NCI-H1105 treated with DMSO at 0.1 percent for 48 hours (cell line): Measurements from ENCODE around the gene PCDHGB6.
A peak's percentile ranks its signal among the peaks of the same experiment; 100 is the strongest.
"Not testable (repeated sequence)": the region's sequence is repeated elsewhere in the genome, so short reads cannot be mapped to it uniquely, and the experiment has no call there.

ENCODE experiments used
- DNase-seq: peaks from one replicate; lab custom pipeline; 2025; lab: John Stamatoyannopoulos, UW

PCDHGB6 gene

DNA sequence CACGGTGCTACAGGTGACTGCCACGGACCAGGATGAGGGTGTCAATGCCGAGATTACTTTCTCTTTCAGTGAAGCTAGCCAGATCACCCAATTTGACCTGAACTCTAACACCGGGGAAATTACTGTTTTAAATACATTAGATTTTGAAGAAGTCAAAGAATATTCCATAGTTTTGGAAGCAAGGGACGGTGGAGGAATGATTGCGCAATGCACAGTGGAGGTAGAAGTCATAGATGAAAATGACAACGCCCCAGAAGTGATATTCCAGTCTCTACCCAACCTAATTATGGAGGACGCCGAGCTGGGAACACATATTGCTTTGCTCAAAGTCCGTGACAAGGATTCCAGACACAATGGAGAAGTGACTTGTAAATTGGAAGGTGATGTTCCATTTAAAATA lies 19.2 kb upstream of the PCDHGB6 start:
- no peak for DNase-seq

DNA sequence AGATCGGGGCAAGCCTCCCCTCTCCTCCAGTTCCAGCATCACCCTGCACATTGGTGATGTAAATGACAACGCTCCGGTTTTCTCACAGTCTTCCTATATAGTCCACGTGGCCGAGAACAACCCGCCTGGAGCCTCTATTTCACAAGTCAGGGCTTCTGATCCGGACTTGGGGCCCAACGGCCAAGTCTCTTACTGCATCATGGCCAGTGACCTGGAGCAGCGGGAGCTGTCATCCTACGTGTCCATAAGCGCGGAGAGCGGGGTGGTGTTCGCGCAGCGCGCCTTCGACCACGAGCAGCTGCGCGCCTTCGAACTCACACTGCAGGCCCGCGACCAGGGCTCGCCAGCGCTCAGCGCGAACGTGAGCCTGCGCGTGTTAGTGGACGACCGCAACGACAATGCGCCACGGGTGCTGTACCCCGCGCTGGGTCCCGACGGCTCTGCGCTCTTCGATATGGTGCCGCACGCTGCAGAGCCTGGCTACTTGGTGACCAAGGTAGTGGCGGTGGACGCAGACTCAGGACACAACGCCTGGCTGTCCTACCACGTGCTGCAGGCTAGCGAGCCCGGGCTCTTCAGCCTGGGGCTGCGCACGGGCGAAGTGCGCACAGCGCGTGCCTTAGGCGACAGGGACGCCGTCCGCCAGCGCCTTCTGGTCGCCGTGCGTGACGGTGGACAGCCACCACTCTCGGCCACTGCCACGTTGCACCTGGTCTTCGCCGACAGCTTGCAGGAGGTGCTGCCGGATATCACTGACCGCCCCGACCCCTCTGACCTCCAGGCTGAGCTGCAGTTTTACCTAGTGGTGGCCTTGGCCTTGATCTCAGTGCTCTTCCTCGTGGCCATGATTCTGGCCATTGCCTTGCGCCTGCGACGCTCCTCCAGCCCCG lies 18.4 kb upstream of the PCDHGB6 start:
- no peak for DNase-seq

DNA sequence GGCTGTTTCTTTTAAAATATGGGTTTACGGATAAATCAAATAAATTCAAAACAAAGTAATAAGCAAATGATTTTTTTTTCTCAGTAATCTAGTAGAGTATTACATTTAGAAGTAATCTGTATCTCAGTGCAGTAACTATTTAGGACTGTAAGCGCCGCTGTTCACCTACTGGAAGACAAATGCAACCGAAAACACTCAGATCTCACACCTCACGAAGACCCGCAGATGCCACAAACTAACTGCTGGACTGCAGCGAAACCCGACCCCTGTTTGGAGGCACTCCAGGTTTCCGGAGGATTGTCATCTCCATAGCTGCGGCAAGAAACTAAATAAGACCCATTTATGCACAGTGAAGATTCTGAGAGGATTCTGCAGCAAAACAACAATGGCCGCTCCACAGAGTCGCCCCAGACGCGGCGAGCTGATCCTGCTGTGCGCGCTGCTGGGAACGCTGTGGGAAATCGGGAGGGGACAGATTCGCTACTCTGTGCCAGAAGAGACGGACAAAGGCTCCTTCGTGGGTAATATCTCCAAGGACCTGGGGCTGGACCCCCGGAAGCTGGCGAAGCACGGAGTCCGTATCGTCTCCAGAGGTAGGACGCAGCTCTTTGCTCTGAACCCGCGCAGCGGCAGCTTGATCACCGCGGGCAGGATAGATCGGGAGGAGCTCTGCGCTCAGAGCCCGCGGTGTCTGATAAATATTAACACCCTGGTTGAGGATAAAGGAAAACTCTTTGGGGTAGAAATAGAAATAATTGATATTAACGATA lies 15.2 kb upstream of the PCDHGB6 start, which contains the start of gene PCDHGA8:
PCDHGA8 (plus strand) TSS at position 205 of the 770 bp plus-strand sequence; CDS start at position 386, 181 bp downstream.
- DNase-seq: no peak

DNA sequence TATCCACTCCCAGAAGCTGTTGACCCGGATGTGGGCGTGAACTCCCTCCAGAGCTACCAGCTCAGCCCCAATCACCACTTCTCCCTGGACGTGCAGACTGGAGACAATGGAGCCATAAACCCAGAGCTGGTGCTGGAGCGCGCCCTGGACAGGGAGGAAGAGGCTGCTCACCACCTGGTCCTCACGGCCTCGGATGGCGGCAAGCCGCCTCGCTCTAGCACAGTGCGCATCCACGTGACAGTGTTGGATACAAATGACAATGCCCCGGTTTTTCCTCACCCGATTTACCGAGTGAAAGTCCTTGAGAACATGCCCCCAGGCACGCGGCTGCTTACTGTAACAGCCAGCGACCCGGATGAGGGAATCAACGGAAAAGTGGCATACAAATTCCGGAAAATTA lies 14.6 kb upstream of the PCDHGB6 start:
- no peak for DNase-seq

DNA sequence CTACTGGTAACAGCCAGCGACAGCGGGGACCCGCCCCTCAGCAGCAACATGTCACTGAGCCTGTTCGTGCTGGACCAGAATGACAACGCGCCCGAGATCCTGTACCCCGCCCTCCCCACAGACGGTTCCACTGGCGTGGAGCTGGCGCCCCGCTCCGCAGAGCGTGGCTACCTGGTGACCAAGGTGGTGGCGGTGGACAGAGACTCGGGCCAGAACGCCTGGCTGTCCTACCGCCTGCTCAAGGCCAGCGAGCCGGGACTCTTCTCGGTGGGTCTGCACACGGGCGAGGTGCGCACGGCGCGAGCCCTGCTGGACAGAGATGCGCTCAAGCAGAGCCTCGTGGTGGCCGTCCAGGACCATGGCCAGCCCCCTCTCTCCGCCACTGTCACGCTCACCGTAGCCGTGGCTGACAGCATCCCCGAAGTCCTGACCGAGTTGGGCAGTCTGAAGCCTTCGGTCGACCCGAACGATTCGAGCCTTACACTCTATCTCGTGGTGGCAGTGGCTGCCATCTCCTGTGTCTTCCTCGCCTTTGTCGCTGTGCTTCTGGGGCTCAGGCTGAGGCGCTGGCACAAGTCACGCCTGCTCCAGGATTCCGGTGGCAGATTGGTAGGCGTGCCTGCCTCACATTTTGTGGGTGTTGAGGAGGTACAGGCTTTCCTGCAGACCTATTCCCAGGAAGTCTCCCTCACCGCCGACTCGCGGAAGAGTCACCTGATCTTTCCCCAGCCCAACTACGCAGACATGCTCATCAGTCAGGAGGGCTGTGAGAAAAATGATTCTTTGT lies 13.2 kb upstream of the PCDHGB6 start:
- not testable (repeated sequence) for DNase-seq

DNA sequence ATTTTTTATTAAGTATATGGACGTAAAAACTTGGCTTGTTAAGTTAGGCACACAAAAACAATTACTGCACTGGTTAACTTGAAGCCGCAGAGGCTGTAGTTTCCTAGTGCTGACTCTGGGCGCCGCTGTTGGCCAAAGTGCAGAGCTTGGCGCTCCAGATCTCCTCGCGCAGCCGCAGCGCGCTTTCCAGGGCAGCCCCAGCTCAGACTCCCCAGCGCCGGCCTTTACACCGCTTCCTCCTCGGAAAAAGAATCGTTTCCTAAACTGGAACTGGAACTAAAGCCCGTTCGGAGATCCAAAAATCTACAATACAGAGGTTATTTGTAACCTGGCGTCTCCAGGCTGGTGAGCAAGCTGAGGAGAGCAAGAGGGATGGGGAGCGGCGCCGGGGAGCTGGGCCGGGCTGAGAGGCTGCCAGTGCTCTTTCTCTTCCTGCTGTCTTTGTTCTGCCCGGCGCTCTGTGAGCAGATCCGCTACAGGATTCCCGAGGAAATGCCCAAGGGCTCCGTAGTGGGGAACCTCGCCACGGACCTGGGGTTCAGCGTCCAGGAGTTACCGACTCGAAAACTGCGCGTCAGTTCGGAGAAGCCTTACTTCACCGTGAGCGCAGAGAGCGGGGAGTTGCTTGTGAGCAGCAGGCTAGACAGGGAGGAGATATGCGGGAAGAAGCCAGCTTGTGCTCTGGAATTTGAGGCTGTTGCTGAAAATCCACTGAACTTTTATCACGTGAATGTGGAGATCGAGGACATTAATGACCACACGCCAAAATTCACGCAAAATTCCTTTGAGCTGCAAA lies 9.9 kb upstream of the PCDHGB6 start, which contains the start of gene PCDHGB5:
PCDHGB5 (plus strand) TSS at position 192 of the 796 bp plus-strand sequence; CDS start at position 373, 181 bp downstream.
- not testable (repeated sequence) for DNase-seq

DNA sequence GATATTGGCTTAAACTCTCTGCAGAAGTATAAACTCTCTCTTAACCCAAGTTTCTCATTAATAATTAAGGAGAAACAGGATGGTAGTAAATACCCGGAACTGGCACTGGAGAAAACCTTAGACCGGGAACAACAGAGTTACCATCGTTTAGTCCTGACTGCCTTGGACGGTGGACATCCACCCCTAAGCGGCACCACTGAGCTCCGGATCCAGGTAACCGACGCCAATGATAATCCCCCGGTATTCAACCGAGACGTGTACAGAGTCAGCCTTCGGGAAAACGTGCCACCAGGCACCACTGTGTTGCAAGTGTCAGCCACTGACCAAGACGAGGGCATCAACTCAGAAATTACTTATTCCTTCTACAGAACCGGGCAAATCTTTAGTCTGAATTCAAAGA lies 9.2 kb upstream of the PCDHGB6 start:
- no peak for DNase-seq

DNA sequence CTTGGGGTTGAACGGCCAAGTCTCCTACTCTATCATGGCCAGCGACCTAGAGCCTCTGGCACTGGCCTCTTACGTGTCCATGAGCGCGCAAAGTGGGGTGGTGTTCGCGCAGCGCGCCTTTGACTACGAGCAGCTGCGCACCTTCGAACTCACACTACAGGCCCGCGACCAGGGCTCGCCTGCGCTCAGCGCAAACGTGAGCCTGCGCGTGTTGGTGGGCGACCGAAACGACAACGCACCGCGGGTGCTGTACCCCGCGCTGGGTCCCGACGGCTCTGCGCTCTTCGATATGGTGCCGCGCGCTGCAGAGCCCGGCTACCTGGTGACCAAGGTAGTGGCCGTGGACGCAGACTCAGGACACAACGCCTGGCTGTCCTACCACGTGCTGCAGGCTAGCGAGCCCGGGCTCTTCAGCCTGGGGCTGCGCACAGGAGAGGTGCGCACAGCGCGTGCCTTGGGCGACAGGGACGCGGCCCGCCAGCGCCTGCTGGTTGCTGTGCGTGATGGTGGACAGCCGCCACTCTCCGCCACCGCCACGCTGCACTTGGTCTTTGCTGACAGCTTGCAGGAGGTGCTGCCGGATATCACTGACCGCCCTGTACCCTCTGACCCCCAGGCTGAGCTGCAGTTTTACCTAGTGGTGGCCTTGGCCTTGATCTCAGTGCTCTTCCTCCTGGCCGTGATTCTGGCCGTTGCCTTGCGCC lies 8.1 kb upstream of the PCDHGB6 start:
- no peak for DNase-seq

DNA sequence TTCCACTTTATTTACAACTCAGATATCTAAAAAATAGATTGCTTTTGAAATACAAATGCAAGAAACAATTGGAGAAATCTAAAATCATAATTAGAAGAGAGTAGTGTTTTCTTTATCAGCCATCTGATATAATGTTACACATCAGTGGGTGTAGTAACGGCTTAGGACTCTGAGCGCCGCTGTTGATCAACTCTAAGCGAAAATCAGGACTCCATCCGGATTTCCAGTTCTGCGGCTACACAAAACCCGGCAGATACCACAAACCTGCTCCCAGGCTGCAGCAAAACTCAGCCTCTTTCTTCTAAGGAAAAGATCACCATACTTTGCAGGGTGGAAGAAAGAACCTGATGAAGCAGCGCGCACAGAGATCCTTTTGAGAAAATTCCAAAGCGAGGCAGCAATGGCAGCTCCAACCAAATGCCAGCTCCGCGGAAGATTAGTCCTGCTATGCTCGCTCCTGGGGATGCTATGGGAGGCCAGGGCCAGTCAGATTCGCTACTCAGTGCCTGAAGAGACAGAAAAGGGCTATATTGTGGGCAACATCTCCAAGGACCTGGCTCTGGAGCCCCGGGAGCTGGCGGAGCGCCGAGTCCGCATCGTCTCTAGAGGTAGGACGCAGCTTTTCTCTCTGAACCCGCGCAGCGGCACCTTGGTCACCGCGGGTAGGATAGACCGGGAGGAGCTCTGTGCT lies 5.1 kb upstream of the PCDHGB6 start, which contains the start of gene PCDHGA9:
PCDHGA9 (plus strand) TSS at position 226 of the 691 bp plus-strand sequence; CDS start at position 401, 175 bp downstream.
- no peak for DNase-seq

DNA sequence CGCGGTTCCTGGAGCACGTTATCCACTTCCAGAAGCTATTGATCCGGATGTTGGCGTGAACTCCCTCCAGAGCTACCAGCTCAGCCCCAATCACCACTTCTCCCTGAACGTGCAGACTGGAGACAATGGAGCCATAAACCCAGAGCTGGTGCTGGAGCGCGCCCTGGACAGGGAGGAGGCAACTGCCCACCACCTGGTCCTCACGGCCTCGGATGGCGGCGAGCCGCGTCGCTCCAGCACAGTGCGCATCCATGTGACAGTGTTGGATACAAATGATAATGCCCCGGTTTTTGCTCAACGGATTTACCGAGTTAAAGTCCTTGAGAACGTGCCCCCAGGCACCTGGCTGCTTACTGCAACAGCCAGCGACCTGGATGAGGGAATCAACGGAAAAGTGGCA lies 4.4 kb upstream of the PCDHGB6 start:
- no peak for DNase-seq

DNA sequence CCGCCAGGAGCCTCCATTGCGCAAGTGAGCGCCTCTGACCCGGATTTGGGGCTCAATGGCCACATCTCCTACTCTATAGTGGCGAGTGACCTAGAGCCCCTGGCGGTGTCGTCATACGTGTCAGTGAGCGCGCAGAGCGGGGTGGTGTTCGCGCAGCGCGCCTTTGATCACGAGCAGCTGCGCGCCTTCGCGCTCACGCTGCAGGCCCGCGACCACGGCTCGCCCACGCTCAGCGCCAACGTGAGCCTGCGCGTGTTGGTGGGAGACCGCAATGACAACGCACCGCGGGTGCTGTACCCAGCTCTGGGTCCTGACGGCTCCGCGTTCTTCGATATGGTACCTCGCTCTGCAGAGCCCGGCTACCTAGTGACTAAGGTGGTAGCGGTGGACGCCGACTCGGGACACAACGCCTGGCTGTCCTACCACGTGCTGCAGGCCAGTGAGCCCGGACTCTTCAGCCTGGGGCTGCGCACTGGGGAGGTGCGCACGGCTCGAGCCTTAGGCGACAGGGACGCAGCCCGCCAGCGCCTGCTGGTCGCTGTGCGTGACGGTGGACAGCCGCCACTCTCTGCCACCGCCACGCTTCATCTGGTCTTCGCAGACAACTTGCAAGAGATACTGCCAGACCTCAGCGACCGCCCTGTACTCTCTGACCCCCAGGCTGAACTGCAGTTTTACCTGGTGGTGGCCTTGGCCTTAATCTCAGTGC lies 1.9 kb downstream of the PCDHGB6 start:
- no peak for DNase-seq

DNA sequence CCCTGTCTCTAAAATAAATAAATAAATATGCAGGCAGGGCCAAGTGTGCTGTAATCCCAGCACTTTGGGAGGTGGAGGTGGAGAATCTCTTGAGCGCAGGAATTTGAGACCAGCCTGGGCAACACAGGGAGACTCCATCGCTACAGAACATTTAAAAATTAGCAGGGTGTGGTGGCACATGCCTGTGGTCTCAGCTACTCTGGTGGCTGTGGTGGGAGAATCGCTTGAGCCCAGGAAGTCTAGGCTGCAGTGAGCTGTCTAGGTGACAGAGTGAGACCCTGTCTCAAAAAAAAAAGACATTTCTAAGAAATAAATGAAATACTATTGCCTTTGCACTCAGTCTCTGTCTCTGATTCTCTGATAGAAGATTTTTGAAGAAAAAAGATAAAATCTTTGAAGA lies 3.8 kb downstream of the PCDHGB6 start:
- DNase-seq: no peak

DNA sequence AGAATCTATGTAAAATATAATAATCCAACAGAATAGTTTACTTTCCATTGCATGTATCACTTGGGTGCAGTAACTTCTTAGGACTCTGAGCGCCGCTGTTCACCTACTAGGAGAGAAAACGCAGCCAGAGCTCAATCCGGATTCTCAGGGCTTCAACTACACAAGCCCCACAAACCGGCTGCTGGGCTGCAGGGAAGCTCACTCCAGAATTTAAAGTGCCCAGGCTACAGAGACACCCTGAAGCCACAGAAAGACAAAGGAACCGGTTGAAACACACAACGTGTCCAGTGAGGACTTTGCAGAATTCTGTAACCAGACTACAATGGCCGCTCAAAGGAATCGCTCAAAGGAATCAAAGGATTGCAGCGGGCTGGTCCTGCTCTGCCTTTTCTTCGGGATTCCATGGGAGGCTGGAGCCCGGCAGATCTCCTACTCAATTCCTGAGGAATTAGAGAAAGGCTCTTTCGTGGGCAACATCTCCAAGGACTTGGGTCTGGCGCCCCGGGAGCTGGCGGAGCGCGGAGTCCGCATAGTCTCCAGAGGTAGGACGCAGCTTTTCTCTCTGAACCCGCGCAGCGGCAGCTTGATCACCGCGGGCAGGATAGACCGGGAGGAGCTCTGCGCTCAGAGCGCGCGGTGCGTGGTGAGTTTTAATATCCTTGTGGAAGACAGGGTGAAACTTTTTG lies 5.2 kb downstream of the PCDHGB6 start, which contains the start of gene PCDHGA10:
PCDHGA10 (plus strand) TSS at position 134 of the 686 bp plus-strand sequence; CDS start at position 323, 189 bp downstream.
- no peak for DNase-seq

DNA sequence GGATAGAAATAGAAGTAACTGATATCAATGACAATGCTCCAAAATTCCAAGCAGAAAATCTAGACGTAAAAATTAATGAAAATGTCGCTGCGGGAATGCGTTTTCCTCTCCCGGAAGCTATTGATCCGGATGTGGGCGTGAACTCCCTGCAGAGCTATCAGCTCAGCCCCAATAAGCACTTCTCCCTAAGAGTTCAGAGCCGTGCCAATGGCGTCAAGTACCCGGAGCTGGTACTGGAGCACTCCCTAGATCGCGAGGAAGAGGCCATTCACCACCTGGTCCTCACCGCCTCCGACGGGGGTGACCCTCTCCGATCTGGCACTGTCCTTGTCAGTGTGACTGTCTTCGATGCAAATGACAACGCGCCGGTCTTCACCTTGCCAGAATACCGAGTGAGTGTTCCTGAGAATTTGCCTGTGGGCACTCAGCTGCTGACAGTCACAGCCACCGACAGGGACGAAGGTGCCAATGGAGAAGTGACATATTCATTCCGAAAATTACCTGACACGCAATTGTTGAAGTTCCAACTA lies 5.8 kb downstream of the PCDHGB6 start:
- no peak for DNase-seq

DNA sequence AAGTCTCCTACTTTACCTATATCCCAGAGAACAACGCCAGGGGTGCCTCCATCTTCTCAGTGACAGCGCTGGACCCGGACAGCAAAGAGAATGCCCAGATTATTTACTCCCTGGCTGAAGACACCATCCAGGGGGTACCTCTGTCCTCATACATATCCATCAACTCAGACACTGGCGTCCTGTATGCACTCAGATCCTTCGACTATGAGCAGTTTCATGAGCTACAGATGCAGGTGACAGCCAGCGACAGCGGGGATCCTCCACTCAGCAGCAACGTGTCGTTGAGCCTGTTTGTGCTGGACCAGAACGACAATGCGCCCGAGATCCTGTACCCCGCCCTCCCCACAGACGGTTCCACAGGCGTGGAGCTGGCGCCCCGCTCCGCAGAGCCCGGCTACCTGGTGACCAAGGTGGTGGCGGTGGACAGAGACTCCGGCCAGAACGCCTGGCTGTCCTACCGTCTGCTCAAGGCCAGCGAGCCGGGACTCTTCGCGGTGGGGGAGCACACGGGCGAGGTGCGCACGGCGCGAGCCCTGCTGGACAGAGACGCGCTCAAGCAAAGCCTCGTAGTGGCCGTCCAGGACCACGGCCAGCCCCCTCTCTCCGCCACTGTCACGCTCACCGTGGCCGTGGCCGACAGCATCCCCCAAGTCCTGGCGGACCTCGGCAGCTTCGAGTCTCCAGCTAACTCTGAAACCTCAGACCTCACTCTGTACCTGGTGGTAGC lies 6.9 kb downstream of the PCDHGB6 start:
- DNase-seq: not testable (repeated sequence)

DNA sequence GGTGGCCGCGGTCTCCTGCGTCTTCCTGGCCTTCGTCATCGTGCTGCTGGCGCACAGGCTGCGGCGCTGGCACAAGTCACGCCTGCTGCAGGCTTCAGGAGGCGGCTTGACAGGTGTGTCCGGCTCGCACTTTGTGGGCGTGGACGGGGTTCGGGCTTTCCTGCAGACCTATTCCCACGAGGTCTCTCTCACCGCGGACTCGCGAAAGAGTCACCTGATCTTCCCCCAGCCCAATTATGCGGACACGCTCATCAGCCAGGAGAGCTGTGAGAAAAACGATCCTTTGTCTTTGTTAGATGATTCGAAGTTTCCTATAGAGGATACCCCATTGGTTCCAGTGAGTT lies 7.4 kb downstream of the PCDHGB6 start:
- not testable (repeated sequence) for DNase-seq

DNA sequence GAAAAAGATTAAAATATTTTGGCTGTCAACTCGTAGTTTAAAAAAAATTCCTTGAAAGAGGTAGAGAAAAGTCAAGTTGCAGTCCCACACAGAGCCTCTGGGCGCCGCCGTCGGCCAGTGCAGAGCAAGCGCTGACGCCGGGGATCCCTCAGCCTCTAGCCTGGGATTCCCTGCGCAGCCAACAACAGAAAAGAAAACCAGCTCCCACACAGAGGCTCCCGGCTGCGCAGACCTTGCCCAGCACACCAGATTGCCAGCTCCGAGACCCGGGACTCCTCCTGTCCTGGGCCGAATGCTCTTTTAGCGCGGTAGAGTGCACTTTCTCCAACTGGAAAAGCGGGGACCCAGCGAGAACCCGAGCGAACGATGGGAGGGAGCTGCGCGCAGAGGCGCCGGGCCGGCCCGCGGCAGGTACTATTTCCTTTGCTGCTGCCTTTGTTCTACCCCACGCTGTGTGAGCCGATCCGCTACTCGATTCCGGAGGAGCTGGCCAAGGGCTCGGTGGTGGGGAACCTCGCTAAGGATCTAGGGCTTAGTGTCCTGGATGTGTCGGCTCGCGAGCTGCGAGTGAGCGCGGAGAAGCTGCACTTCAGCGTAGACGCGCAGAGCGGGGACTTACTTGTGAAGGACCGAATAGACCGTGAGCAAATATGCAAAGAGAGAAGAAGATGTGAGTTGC lies 9.8 kb downstream of the PCDHGB6 start, which contains the start of gene PCDHGB7:
PCDHGB7 (plus strand) TSS at position 184 of the 679 bp plus-strand sequence; CDS start at position 367, 183 bp downstream.
- peak; percentile 69 for DNase-seq
